ENCODE results near the gene ATM.

GRCh38 chr11:108207683-108208060 lies 15.2 kb upstream of the ATM start:
- TF ChIP-seq, protein P1, sequence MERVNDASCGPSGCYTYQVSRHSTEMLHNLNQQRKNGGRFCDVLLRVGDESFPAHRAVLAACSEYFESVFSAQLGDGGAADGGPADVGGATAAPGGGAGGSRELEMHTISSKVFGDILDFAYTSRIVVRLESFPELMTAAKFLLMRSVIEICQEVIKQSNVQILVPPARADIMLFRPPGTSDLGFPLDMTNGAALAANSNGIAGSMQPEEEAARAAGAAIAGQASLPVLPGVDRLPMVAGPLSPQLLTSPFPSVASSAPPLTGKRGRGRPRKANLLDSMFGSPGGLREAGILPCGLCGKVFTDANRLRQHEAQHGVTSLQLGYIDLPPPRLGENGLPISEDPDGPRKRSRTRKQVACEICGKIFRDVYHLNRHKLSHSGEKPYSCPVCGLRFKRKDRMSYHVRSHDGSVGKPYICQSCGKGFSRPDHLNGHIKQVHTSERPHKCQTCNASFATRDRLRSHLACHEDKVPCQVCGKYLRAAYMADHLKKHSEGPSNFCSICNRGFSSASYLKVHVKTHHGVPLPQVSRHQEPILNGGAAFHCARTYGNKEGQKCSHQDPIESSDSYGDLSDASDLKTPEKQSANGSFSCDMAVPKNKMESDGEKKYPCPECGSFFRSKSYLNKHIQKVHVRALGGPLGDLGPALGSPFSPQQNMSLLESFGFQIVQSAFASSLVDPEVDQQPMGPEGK (CRISPR knock-in tag; IDR thresholded peaks at IDR 0.05; ENCODE audit: borderline replicate concordance): no peak
- no peak for TF ChIP-seq ZFP3 (CRISPR knock-in tag; IDR thresholded peaks at IDR 0.05)
- no peak for TF ChIP-seq GLIS3 (CRISPR knock-in tag; IDR thresholded peaks at IDR 0.05)
- TF ChIP-seq CSDC2 (CRISPR knock-in tag; IDR thresholded peaks at IDR 0.05): no peak
- TF ChIP-seq TSHZ2 (CRISPR knock-in tag; IDR thresholded peaks at IDR 0.05): no peak
- TF ChIP-seq ZFP30 (CRISPR knock-in tag; IDR thresholded peaks at IDR 0.05): no peak

Measured in SK-N-SH treated with all-trans-retinoic acid at 6 μM for 48 hours (cell line).